Keratinocyte (primary cell): Measurements from ENCODE around the gene PRM2. TPM values are rescaled to one million over a fixed set of nuclear protein-coding genes. Genes with fewer than 3 reads are reported as not detected.

Source experiments
- DNase-seq: peaks from one replicate; pipeline ENCODE4 v3.0.0-alpha.2; 2011; ENCODE audit warnings: low read depth, missing footprints, low spot score
- FAIRE-seq: peaks from 2 replicates; lab custom pipeline; 2011; peaks lifted over from hg19 to GRCh38; lab: Jason Lieb, UNC
- H2AFZ ChIP-seq: 2 replicates; pipeline ENCODE4 v1.6.0; 2012; ENCODE audit warnings: low read length, control low read depth, inconsistent platforms; ENCODE audit not compliant: control insufficient read depth
- H3K27ac ChIP-seq: 2 replicates; pipeline ENCODE4 v1.5.1; 2011; ENCODE audit warnings: low read length; ENCODE audit not compliant: control insufficient read depth, insufficient read depth
- H3K27me3 ChIP-seq: 3 replicates; pipeline ENCODE4 v1.6.0; 2011; ENCODE audit warnings: low read length; ENCODE audit not compliant: control insufficient read depth, insufficient read depth; ENCODE audit errors: extremely low read depth
- H3K36me3 ChIP-seq, 2 experiments: 2 replicates in 1 of 2; 3 replicates in 1 of 2; pipeline ENCODE4 v1.5.1; 2011; ENCODE audit warnings: low read length in 2 of 2, mild to moderate bottlenecking in 1 of 2; ENCODE audit not compliant: control insufficient read depth in 2 of 2, insufficient read depth in 2 of 2; ENCODE audit errors: extremely low read depth in 1 of 2
- H3K4me1 ChIP-seq: 3 replicates; pipeline ENCODE4 v1.5.1; 2011; ENCODE audit warnings: low read length; ENCODE audit not compliant: control insufficient read depth, insufficient read depth; ENCODE audit errors: extremely low read depth
- H3K4me2 ChIP-seq: 3 replicates; pipeline ENCODE4 v1.6.0; 2011; ENCODE audit warnings: low read depth, low read length; ENCODE audit not compliant: control insufficient read depth, insufficient read depth; ENCODE audit errors: extremely low read depth
- H3K4me3 ChIP-seq, 3 experiments: fragments of 200-600 bp in 1 of 3; sonication (generic) in 1 of 3; 2 replicates in 2 of 3; 3 replicates in 1 of 3; pipeline ENCODE4 v1.5.1; 2011 to 2016; ENCODE audit warnings: low read length in 3 of 3, mild to moderate bottlenecking in 3 of 3, control low read depth in 2 of 3, inconsistent platforms in 1 of 3, low read depth in 1 of 3, mixed read lengths in 1 of 3, mixed run types in 1 of 3, moderate library complexity in 1 of 3; ENCODE audit not compliant: control insufficient read depth in 2 of 3, insufficient read depth in 2 of 3; ENCODE audit errors: extremely low read depth in 1 of 3
- H3K79me2 ChIP-seq: 2 replicates; pipeline ENCODE4 v1.6.0; 2012; ENCODE audit warnings: low read length; ENCODE audit not compliant: control insufficient read depth, insufficient read depth
- H3K9ac ChIP-seq: 3 replicates; pipeline ENCODE4 v1.6.0; 2011; ENCODE audit warnings: low read length; ENCODE audit not compliant: control insufficient read depth, insufficient read depth; ENCODE audit errors: extremely low read depth
- H3K9me1 ChIP-seq: 3 replicates; pipeline ENCODE4 v1.6.0; 2011; ENCODE audit warnings: low read length; ENCODE audit not compliant: control insufficient read depth, insufficient read depth; ENCODE audit errors: extremely low read depth
- H3K9me3 ChIP-seq: 2 replicates; pipeline ENCODE4 v1.5.1; 2012; ENCODE audit warnings: low read depth, low read length; ENCODE audit not compliant: control insufficient read depth
- H4K20me1 ChIP-seq: 3 replicates; pipeline ENCODE4 v1.6.0; 2011; ENCODE audit warnings: low read length; ENCODE audit not compliant: control insufficient read depth, insufficient read depth; ENCODE audit errors: extremely low read depth
- EZH2 ChIP-seq: IDR thresholded peaks from one replicate; pipeline ENCODE4 v1.6.1; 2012; ENCODE audit warnings: inconsistent platforms, mild to moderate bottlenecking, low read length, moderate library complexity
- dilution Hi-C: fragments of 300-500 bp; cut with MboI; formaldehyde crosslinking; loops from one replicate; pipeline ENCODE4 v1.7.0; 2020; ENCODE audit warnings: low sequenced_read_pairs; ENCODE audit not compliant: extremely low pct_ligation_motif_present
- polyA plus RNA-seq, 5 experiments: library from polyadenylated mRNA; depleted of rRNA in 3 of 5; stranded (reverse) in 3 of 5; stranded (forward) in 1 of 5; unstranded in 1 of 5; fragments of >200 nt; gene quantifications; 1 replicate in 1 of 5; 2 replicates in 3 of 5; 3 replicates in 1 of 5; pipeline versions ENCODE4 v1.2.1 to v1.2.3, GENCODE V29; 2011 to 2012; ENCODE audit warnings: missing spikeins in 2 of 5, low read depth in 1 of 5, low replicate concordance in 1 of 5
- TF ChIP-seq, protein P1 (sequence below), 3 experiments: IDR thresholded peaks in 1 of 3; conservative IDR thresholded peaks in 1 of 3; optimal IDR thresholded peaks in 1 of 3; 2 replicates in 2 of 3; 3 replicates in 1 of 3; pipeline versions ENCODE3 to v1.5.1; 2011; ENCODE audit warnings: low read length in 3 of 3, mild to moderate bottlenecking in 3 of 3, moderate library complexity in 2 of 3, control low read depth in 1 of 3, inconsistent platforms in 1 of 3; ENCODE audit not compliant: insufficient read depth in 2 of 3; ENCODE audit errors: extremely low read depth in 1 of 3

Gene PRM2
- polyA plus RNA-seq, 1 donor (not counting 4 experiments of a cell fraction or from before 2014, with no cell fraction given) = not detected

- Histone ChIP-seq H3K36me3 (no peaks in the 10 kb centered on the region), H3K27ac (no peak overlapping the region), H3K9ac (peak overlapping the region; percentile 48), H3K79me2 (no peaks in the 10 kb centered on the region), H3K27me3 (no peaks in the 10 kb centered on the region), H4K20me1 (no peaks in the 10 kb centered on the region), H3K9me3 (no peaks in the 10 kb centered on the region), H3K4me1 (peaks cover 11% of the 10 kb centered on the region), H3K9me1 (no peaks in the 10 kb centered on the region), H3K4me3 (peak overlapping the region in 2 of 3 experiments; percentile 5 to 15), H2AFZ (no peak overlapping the region), H3K4me2 (peak overlapping the region; percentile 73)
- TF ChIP-seq EZH2 = no peak
- TF ChIP-seq, protein P1, sequence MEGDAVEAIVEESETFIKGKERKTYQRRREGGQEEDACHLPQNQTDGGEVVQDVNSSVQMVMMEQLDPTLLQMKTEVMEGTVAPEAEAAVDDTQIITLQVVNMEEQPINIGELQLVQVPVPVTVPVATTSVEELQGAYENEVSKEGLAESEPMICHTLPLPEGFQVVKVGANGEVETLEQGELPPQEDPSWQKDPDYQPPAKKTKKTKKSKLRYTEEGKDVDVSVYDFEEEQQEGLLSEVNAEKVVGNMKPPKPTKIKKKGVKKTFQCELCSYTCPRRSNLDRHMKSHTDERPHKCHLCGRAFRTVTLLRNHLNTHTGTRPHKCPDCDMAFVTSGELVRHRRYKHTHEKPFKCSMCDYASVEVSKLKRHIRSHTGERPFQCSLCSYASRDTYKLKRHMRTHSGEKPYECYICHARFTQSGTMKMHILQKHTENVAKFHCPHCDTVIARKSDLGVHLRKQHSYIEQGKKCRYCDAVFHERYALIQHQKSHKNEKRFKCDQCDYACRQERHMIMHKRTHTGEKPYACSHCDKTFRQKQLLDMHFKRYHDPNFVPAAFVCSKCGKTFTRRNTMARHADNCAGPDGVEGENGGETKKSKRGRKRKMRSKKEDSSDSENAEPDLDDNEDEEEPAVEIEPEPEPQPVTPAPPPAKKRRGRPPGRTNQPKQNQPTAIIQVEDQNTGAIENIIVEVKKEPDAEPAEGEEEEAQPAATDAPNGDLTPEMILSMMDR (optimal IDR thresholded peaks at IDR 0.05 in 1 of 3, IDR thresholded peaks at IDR 0.05 in 1 of 3, conservative IDR thresholded peaks at IDR 0.05 in 1 of 3; ENCODE audit: extremely low read depth in 1 of 3, insufficient read depth in 2 of 3, low read length in 3 of 3) = no peak
- dilution Hi-C loops = no loop called here
- DNase-seq (no peak), FAIRE-seq (no peak)
Measured at GRCh38 chr16:11296706-11297491, 20.6 kb upstream of the PRM2 start.

GRCh38 chr16:11296351-11296705, 20.0 kb upstream of the PRM2 start:
- H2AFZ ChIP-seq = no peak overlapping the region
- no peak for FAIRE-seq

More at GRCh38 chr16:11296351-11296705, 20.0 kb upstream of the PRM2 start:
- Histone ChIP-seq H3K79me2 (no peaks in the 10 kb centered on the region), H3K9me1 (no peaks in the 10 kb centered on the region), H3K4me3 (no peak overlapping the region), H3K4me2 (no peak overlapping the region), H3K4me1 (peaks cover 11% of the 10 kb centered on the region), H3K27me3 (no peaks in the 10 kb centered on the region), H3K27ac (no peak overlapping the region), H3K9ac (no peak overlapping the region), H3K9me3 (no peaks in the 10 kb centered on the region), H3K36me3 (no peaks in the 10 kb centered on the region), H4K20me1 (no peaks in the 10 kb centered on the region)
- dilution Hi-C loops = no loop called here
- DNase-seq = no peak
- TF ChIP-seq, protein P1 (optimal IDR thresholded peaks at IDR 0.05 in 1 of 3, IDR thresholded peaks at IDR 0.05 in 1 of 3, conservative IDR thresholded peaks at IDR 0.05 in 1 of 3; ENCODE audit: extremely low read depth in 1 of 3, insufficient read depth in 2 of 3, low read length in 3 of 3) = no peak
- TF ChIP-seq EZH2 = no peak
